Urinary bladder (tissue), 4 donors: ENCODE data around the gene LRRC74B. TPM values are rescaled to one million over a fixed set of nuclear protein-coding genes. Genes with fewer than 3 reads are reported as not detected.
"Not testable (repeated sequence)": the region's sequence is repeated elsewhere in the genome, so short reads cannot be mapped to it uniquely, and the experiment has no call there.

Experiments
- DNase-seq: peaks from one replicate; pipeline ENCODE4 v3.0.0-alpha.2; 2015; ENCODE audit errors: extremely low spot score
- H3K27ac ChIP-seq: one replicate; pipeline ENCODE4 v1.5.1; 2013; ENCODE audit warnings: low read depth, mild to moderate bottlenecking, moderate library complexity
- H3K36me3 ChIP-seq: one replicate; pipeline ENCODE4 v1.6.1; 2013; ENCODE audit warnings: mild to moderate bottlenecking, moderate library complexity; ENCODE audit not compliant: insufficient read depth
- H3K4me1 ChIP-seq: one replicate; pipeline ENCODE4 v1.6.1; 2013; ENCODE audit warnings: mild to moderate bottlenecking, moderate library complexity; ENCODE audit not compliant: insufficient read depth
- H3K4me3 ChIP-seq: one replicate; pipeline ENCODE4 v1.5.1; 2013; ENCODE audit warnings: low read depth, low read length
- WGBS: extraction: QIAGEN DNeasy Blood & Tissue Kit; methylation state at CpG from one replicate; pipeline ENCODE4 v1.1.7; 2013; 5-methylcytosine and 5-hydroxymethylcytosine counted together
- polyA plus RNA-seq: library from polyadenylated mRNA; stranded (reverse); fragments of 200-250 nt; gene quantifications from one replicate; pipeline ENCODE4 v1.2.3, GENCODE V29; 2013
- total RNA-seq: library from RNA; depleted of rRNA; stranded (reverse); fragments of >200 nt; gene quantifications from one replicate; pipeline ENCODE4 v1.2.3, GENCODE V29; 2014
- donor health status: healthy with polysubstance abuse.
- donor health status: healthy.

Gene LRRC74B
- total and polyA plus RNA-seq, 2 donors: not detected

- Histone ChIP-seq H3K27ac (no peak overlapping the region), H3K36me3 (no peaks in the 10 kb centered on the region), H3K4me1 (no peaks in the 10 kb centered on the region), H3K4me3 (no peak overlapping the region)
- DNase-seq: no peak
- WGBS: 90% methylated on average over 28 of the region's 28 CpGs
Observed at GRCh38 chr22:21067075-21067900, 21.5 kb downstream of the LRRC74B start.

- H3K36me3 ChIP-seq: no peaks in the 10 kb centered on the region
- DNase-seq: no peak
- H3K4me3 ChIP-seq: no peak overlapping the region
- no peak overlapping the region for H3K27ac ChIP-seq
- 91% methylated on average over 12 of the region's 12 CpGs for WGBS
- no peaks in the 10 kb centered on the region for H3K4me1 ChIP-seq
Observed at GRCh38 chr22:21067901-21068680, 22.3 kb downstream of the LRRC74B start.

DNA sequence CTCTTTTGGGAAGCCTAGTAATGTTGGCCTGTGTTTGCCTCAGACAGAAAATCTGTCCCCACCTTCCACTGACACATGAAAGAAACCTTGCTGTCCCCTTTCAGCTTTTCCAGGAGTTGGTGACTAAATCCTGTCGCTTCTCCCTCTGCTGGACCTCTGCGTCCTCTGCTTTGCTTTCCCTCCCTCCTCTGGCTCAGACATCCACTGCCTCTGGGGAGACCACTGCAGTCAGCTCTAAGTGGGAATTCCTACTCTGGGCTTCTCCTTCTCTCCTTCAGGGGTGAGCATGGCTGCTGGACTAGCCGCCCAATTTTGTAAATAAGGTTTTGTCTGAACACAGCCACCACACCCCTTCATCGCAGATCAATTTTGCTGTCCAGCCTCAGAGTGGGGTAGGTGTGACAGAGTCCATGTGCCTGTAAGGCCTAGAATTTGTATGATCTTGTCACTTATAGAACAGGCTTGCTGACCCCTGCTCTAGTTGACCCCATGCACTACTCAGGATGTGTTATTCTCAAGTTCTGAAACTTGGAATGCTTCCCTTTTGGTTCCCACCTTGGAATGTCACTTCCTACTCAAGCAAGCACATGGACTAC, 23.0 kb downstream of the LRRC74B start:
- DNase-seq: no peak
- Histone ChIP-seq H3K27ac (no peak overlapping the region), H3K4me3 (no peak overlapping the region), H3K4me1 (no peaks in the 10 kb centered on the region), H3K36me3 (no peaks in the 10 kb centered on the region)
- WGBS: 61% methylated on average over 4 of the region's 4 CpGs

DNA sequence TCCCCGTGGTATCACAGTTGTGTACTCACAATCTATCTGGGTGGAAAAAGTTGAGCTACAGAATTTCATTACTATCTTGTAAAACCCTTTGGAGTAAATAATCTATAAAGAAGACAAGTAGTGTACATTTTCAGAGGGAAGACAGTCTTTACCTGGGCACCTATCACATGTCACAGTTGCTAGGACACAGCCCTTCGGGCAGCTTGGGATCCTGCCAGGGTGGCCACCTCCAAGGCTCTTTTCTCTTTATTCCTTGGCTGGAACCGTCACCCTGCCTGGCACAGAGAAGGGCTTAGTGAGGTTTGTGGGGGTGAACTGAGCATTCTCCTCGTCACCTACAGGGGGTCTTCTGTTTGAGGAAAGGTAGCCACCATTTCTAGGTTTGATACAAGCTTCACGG, 23.6 kb downstream of the LRRC74B start:
- no peaks in the 10 kb centered on the region for H3K4me1 ChIP-seq
- no peak for DNase-seq
- WGBS: 59% methylated on average over 5 of the region's 5 CpGs
- no peak overlapping the region for H3K27ac ChIP-seq
- no peaks in the 10 kb centered on the region for H3K36me3 ChIP-seq
- no peak overlapping the region for H3K4me3 ChIP-seq

- Histone ChIP-seq H3K4me1 (no peaks in the 10 kb centered on the region), H3K4me3 (no peak overlapping the region), H3K36me3 (no peaks in the 10 kb centered on the region), H3K27ac (no peak overlapping the region)
- no peak for DNase-seq
- WGBS: 86% methylated on average over 17 of the region's 17 CpGs
Observed at GRCh38 chr22:21070690-21071615, 25.2 kb downstream of the LRRC74B start.

GRCh38 chr22:21071796-21072195, 26.1 kb downstream of the LRRC74B start:
- not testable (repeated sequence) for H3K36me3 ChIP-seq, DNase-seq, H3K4me1 ChIP-seq, H3K4me3 ChIP-seq, H3K27ac ChIP-seq
- 73% methylated on average over 8 of the region's 8 CpGs for WGBS

DNA sequence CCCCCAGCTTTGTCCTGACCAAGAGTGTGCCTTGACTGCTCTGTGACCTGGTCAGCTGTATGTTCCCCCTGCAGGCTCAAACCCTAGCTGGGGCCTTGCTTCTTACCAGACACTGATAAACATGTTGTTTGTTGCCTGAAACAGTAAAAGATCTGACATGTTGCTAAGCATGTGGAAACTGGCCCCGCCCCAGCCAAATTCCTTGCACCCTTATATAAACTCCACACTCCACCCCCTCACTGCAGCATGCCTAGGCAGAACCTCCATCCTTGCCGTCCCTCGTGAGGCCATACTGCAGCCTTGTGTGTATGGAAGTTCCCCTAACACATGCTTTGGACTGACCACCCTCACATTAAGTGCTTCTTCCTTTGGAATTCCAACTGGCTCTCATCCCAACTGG, 27.3 kb downstream of the LRRC74B start:
- Histone ChIP-seq H3K4me1 (no peaks in the 10 kb centered on the region), H3K4me3 (no peak overlapping the region), H3K27ac (no peak overlapping the region), H3K36me3 (no peaks in the 10 kb centered on the region)
- no peak for DNase-seq
- 70% methylated on average over 3 of the region's 3 CpGs for WGBS

- no peaks in the 10 kb centered on the region for H3K4me1 ChIP-seq
- no peak overlapping the region for H3K4me3 ChIP-seq
- DNase-seq: no peak
- no peaks in the 10 kb centered on the region for H3K36me3 ChIP-seq
- H3K27ac ChIP-seq: no peak overlapping the region
- WGBS: 92% methylated on average over 5 of the region's 5 CpGs
Observed at GRCh38 chr22:21073482-21073881, 27.7 kb downstream of the LRRC74B start.

DNA sequence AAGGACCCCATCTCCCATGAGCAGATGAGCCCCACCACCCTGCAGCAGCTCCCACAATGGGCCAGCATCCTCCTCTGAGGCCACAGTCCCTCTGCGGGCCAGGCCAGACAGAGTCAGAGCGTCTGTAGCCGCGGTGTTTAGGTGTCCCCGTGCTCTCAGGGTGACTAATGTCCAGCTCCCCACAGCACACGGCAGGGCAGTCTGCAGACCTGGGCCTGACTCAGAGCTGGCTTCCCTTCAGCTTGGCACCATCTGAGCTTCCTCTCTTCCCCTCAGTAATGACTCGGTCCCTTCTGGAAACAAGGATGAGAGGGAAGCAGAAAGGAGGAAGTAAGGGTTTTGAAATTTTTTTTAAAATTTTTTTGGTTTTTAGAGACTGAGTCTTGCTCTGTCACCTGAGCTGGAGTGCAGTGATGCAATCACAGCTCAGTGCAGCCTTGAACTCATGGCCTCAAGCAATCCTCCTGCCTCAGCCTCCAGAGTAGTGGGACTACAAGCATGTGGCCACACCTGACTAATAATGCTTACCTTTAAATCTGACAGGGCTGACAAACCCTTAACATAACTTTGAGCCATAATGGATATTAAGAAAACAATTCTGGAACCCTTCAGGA, 28.5 kb downstream of the LRRC74B start:
- Histone ChIP-seq H3K4me3 (no peak overlapping the region), H3K4me1 (no peaks in the 10 kb centered on the region), H3K27ac (no peak overlapping the region), H3K36me3 (no peaks in the 10 kb centered on the region)
- WGBS: 65% methylated on average over 7 of the region's 7 CpGs
- no peak for DNase-seq

DNA sequence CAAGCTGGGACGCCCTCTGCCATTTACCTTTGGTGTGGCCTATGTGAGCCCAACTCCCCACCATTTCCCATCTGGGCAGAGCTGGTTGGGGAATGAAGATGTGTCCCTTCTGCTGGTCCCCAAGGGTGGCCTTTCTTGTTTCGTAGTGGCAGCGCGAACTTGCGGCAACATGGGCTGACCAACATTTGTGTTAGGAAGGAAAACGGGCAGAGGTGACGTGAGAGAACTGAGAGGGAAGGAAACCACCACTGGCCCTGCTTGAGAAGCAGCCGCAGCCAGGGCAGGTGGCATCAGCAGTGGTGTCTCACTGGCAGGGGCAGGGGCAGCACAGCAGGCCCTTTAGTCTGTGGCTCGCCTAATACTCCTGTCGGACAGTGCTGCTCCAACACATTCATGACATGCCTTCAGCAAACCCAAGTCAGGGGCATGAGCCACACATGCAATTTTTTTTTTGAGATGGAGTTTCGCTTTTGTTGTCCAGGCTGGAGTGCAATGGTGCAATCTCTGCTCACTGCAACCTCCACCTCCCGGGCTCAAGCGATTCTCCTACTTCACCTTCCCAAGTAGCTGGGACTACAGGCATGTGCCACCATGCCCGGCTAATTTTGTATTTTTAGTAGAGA, 29.9 kb downstream of the LRRC74B start:
- WGBS: 88% methylated on average over 14 of the region's 14 CpGs
- Histone ChIP-seq H3K4me3 (no peak overlapping the region), H3K27ac (no peak overlapping the region), H3K4me1 (no peaks in the 10 kb centered on the region), H3K36me3 (no peaks in the 10 kb centered on the region)
- DNase-seq: no peak

DNA sequence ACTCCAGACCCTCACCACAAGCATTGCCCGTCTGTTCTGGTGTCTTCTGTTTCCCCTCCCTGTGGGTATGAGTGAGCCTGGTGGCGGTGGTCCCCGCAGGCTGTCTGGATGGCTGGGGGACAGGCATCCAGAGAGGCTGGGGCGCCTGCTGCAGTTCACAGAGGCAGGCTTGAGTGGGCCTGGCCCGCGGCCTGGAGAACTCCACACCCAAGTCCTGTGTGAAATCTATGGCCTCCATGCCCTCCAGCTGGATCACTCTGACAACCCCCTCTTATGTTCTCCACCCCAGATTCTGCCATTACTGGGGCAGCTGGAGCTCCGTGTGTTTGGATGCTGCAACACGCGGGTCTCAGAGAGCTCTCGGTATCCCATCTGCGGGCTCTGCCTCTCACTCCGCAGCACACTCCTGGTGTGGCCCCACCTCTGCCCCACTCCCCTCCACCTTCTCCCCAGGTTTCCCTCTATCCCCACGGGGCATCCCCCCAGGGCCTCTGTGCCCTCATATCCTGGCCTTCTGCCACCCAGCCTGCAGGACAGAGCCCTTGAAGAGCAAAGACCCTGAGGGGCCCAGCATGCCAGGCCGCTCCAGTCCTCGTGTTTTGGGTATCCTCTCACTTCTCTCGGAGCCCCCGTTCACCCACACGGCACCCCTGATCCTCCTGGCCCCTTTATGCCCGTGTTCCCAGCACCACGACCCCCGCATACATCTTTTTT, 31.3 kb downstream of the LRRC74B start:
- WGBS: 86% methylated on average over 21 of the region's 21 CpGs
- H3K27ac ChIP-seq: no peak overlapping the region
- H3K36me3 ChIP-seq: no peaks in the 10 kb centered on the region
- no peaks in the 10 kb centered on the region for H3K4me1 ChIP-seq
- no peak overlapping the region for H3K4me3 ChIP-seq
- no peak for DNase-seq

DNA sequence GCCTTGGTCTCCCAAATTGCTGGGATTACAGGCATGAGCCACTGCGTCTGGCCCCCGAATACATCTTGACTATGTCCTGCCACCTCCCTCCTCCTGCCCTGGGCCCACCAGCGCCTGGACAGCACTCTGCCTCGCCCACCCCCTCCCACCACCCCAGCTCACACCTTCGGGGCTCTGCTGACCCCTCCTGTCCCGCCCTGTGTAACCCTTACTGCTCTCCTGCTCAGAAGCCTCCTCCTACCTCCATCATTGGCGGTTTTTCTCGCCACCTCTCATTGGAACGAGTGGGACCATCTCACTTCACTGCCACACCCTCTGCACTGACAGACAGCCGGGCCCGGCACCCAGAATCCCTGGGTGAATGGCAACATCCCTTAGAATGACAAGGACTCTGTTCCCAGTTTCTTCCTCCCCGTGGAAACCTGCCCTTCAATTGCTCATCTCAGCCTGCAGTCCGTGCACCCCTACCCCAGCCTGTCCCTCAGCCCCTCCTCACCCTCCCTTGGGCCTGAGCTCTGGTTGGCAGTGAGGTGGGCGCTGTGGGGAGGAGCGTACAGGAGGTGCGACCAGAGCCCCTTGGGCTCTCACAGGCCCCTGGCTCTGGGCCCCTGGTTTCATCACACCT, 32.2 kb downstream of the LRRC74B start:
- DNase-seq: no peak
- no peaks in the 10 kb centered on the region for H3K36me3 ChIP-seq
- no peak overlapping the region for H3K4me3 ChIP-seq
- H3K27ac ChIP-seq: no peak overlapping the region
- H3K4me1 ChIP-seq: no peaks in the 10 kb centered on the region
- WGBS: 68% methylated on average over 16 of the region's 16 CpGs
